Activated naive CD4-positive, alpha-beta T cell treated with anti-CD3 and anti-CD28 coated beads, Interleukin-2, amount 50 U/mL, for 24 hours (primary cell): Measurements from ENCODE around the gene GATA6.
"Not testable (repeated sequence)": the region's sequence is repeated elsewhere in the genome, so short reads cannot be mapped to it uniquely, and the experiment has no call there.

Experiments
- H3K27ac Mint-ChIP-seq: one replicate; pipeline ENCODE4 v1.8.0; 2021; ENCODE audit warnings: mild to moderate bottlenecking, mixed read lengths
- H3K27me3 Mint-ChIP-seq: one replicate; pipeline ENCODE4 v1.8.0; 2021; ENCODE audit warnings: mixed read lengths
- H3K36me3 Mint-ChIP-seq: one replicate; pipeline ENCODE4 v1.8.0; 2021; ENCODE audit warnings: mixed read lengths
- H3K4me1 Mint-ChIP-seq: one replicate; pipeline ENCODE4 v1.8.0; 2021; ENCODE audit warnings: mixed read lengths
- H3K4me3 Mint-ChIP-seq: one replicate; pipeline ENCODE4 v1.8.0; 2021; ENCODE audit warnings: mild to moderate bottlenecking, mixed read lengths
- H3K9me3 Mint-ChIP-seq: one replicate; pipeline ENCODE4 v1.8.0; 2021; ENCODE audit warnings: mixed read lengths

Gene GATA6

DNA sequence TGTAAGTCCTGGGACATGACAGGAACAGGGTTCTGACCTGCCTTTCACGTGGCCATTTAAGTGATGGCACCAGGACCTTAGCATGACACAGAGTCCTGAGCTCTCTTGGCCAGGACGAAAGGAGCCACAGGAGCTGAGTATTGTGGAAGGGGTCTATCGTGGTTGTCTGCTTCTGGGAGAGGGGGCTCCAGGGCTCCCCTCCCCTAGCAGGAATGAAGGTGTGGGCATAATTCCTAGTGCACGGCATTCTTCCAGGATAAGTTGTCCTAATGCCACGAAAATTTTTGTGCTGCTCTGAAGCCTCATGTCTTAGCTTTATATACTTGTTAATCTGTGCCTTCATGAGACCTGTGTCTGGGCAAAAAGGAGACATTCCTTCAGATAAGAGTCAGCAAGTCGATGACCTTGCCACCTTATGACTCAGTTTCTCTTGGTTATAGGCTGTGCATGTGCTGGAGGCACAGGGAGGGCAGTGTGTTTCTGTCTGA, 17.1 kb downstream of the GATA6 start:
- peaks cover 12% of the 10 kb centered on the region for H3K27me3 Mint-ChIP-seq
- no peaks in the 10 kb centered on the region for H3K4me1 Mint-ChIP-seq
- H3K27ac Mint-ChIP-seq = no peak overlapping the region
- no peaks in the 10 kb centered on the region for H3K9me3 Mint-ChIP-seq
- no peak overlapping the region for H3K4me3 Mint-ChIP-seq
- H3K36me3 Mint-ChIP-seq = no peaks in the 10 kb centered on the region

DNA sequence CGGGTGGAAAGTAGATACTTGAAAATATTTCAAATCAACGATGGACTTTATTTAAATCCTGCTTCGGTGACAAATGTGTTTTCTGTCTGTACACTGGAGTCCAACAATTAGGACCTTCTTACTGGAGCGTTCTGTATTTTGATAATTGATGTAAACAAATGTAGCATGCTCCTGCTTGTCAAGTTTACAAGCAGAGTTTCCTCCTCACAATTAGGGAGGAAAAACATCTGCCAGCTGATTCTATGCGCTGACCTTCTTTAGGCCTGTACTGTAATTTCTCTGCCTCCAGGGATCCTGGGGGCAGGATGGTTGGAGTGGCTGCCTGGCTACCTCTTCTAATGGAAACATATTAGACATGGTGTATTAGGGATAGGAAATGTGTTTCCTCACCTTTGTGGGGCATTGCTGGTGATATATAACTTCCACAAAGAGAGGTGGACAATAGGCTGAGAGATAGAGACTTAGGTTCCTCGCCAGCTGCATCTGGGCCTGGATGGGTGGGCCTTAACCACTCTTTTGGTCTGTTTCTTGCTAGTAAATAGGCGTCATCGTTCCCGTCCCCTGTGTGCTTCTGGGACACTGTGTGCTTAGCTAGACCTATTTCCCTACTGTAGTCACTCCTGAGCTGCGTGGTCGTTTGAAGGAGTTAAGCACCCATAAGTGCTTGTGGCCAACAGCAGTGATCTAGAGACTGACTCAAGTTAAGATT, 19.3 kb downstream of the GATA6 start:
- Mint-ChIP-seq H3K27me3 (peaks cover 10% of the 10 kb centered on the region), H3K9me3 (no peaks in the 10 kb centered on the region), H3K36me3 (no peaks in the 10 kb centered on the region), H3K27ac (no peak overlapping the region), H3K4me1 (no peaks in the 10 kb centered on the region), H3K4me3 (no peak overlapping the region)

DNA sequence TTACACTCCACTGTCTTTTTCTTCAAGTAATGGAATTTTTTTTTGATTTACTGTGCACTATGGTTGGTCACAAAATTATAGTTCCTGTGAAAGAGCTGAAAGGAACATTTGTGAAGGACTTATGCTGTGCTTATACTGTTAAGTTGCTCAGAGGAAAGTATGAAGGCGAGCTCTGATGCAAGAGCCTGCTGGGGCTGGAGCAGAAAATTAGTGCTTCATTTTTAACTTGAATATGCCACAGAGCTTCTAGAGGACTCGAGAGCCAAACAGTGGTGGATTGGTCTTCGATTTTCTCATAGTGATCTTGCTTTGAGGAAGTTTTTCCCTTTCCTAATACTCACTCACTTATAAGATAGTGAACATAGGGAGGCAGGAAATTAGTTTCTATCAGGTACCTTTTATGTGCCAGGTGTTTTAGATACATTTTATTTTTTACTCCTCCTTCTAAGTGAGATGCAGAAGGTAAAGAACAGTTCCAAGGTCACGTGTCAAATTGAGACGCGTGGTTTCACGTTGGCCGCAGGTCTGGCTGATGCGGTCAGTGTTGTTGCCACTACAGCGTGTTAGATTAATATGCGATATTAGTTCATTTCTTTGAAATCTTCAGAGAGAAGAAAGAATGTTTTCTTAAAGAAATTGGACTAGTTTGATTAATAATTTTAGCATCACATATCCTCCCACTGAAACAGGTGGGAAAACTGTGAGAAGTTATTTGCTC, 20.2 kb downstream of the GATA6 start:
- Mint-ChIP-seq H3K9me3 (no peaks in the 10 kb centered on the region), H3K27me3 (peaks cover 10% of the 10 kb centered on the region), H3K27ac (no peak overlapping the region), H3K36me3 (no peaks in the 10 kb centered on the region), H3K4me3 (no peak overlapping the region), H3K4me1 (no peaks in the 10 kb centered on the region)

DNA sequence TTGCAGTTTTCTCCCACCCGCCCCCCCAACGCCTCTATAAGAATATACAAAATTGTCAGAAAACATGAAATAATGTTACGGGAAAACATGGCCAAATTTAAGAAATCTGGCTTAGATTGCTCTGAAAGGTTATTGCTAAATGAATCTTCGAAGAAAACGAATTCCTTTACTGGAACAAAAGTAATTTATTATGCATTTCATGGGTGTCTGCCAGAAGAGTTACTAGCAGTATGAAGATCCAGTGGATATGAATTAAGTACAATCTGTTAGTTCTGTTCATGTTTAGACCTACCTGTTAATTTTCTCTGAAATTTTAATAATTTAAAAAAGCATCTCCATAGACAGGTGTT, 21.9 kb downstream of the GATA6 start:
- Mint-ChIP-seq H3K27me3 (peaks cover 10% of the 10 kb centered on the region), H3K4me1 (no peaks in the 10 kb centered on the region), H3K27ac (no peak overlapping the region), H3K4me3 (no peak overlapping the region), H3K9me3 (no peaks in the 10 kb centered on the region), H3K36me3 (no peaks in the 10 kb centered on the region)

DNA sequence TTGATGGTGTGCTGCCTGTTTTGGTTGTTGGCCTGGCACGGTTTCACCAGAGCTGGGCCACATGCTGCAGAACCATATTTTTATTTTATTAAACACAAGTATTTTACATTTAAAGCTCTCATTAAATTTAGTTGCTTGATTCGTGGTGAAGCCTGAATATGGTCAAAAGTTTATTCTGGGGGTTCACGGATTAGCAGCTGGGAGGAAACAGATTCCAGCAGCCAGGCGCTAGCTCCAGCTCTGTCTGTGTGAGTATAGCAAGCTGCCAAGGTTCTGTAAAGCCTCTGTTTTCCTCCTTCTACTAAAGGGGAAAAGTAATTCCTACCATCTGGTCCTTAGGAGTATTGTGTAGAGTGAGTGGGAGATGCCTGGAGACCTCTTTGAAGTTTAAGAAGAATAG, 22.5 kb downstream of the GATA6 start:
- H3K4me1 Mint-ChIP-seq = no peaks in the 10 kb centered on the region
- H3K36me3 Mint-ChIP-seq = no peaks in the 10 kb centered on the region
- H3K9me3 Mint-ChIP-seq = no peaks in the 10 kb centered on the region
- no peak overlapping the region for H3K4me3 Mint-ChIP-seq
- H3K27me3 Mint-ChIP-seq = peaks cover 10% of the 10 kb centered on the region
- no peak overlapping the region for H3K27ac Mint-ChIP-seq

DNA sequence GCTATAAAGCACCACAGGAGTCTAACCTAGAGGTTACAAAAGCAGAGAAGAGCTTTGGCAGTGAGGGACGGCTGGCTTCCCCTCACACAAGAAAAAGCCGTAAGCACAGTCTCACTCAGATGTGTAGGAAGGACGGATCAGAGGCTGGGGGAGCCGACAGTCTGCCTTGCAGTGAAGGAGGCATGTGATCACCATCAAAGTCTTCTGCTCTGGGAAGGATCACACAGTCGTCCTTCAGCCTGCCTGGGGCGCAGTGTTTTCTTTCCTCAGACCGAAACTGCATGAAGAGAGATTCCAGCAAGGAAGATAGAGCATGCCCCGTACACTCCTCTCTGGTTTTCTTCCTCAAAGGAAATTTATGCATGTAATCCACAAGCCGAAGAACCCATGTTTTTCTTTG, 24.1 kb downstream of the GATA6 start:
- H3K4me3 Mint-ChIP-seq = no peak overlapping the region
- no peak overlapping the region for H3K27ac Mint-ChIP-seq
- peaks cover 9% of the 10 kb centered on the region for H3K27me3 Mint-ChIP-seq
- no peaks in the 10 kb centered on the region for H3K9me3 Mint-ChIP-seq
- H3K36me3 Mint-ChIP-seq = no peaks in the 10 kb centered on the region
- no peaks in the 10 kb centered on the region for H3K4me1 Mint-ChIP-seq

DNA sequence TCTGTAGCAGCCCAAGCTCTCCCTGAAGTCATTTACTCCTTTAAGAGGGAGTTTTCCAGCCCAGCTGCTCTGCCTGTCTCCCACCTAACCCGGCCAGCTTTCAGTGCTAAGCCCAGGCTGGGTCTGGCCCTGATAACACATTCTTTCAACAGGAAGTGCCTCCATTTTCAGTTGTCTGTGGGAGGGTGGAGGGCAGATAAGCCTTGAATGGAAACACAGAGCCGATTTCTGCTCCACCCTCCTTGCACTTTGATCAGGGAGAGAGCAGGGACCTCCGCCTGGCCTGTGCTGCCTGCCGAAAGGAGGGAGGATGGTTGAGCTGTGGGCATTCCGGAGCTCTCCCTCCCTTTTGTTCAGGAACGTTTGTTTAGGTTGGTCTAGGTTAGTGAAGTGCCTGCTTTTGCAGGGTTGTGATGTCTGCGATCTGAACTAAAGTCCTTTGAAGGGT, 24.8 kb downstream of the GATA6 start:
- Mint-ChIP-seq H3K4me3 (no peak overlapping the region), H3K4me1 (no peaks in the 10 kb centered on the region), H3K27me3 (peaks cover 9% of the 10 kb centered on the region), H3K27ac (no peak overlapping the region), H3K9me3 (no peaks in the 10 kb centered on the region), H3K36me3 (no peaks in the 10 kb centered on the region)

DNA sequence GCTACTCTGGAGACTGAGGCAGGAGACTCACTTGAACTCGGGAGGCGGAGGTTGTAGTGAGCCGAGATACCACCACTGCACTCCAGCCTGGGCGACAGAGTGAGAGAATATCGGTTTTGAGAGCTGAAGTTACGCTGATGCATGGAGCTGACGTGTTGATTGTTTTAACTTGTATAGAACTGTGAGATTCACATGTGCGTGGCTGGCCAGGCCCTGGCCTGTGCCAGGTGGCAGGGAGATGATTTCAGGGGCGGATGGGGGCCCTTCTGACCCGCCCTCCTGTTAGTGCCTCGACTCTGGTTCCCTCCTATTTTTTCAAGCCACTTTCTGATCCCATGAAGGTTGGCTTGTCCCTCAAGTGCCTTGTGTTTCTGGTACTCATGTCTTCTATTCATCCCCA, 25.7 kb downstream of the GATA6 start:
- H3K27ac Mint-ChIP-seq = no peak overlapping the region
- H3K36me3 Mint-ChIP-seq = no peaks in the 10 kb centered on the region
- H3K27me3 Mint-ChIP-seq = peaks cover 8% of the 10 kb centered on the region
- no peaks in the 10 kb centered on the region for H3K4me1 Mint-ChIP-seq
- H3K4me3 Mint-ChIP-seq = no peak overlapping the region
- no peaks in the 10 kb centered on the region for H3K9me3 Mint-ChIP-seq

DNA sequence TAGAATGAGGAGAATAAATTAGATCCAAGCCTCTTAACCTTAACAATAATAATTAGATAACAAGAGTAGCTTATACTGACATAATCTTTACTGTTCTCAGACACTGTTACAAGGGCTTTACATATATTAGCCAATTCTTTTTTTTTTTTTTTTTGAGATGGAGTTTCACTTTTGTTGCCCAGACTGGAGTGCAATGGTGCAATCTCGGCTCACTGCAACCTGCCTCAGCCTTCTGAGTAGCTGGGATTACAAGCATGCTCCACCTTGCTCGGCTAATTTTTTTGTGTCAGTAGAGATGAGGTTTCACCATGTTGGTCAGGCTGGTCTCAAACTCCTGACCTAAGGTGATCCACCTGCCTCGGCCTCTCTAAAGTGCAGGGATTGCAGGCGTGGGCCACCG, 27.6 kb downstream of the GATA6 start:
- not testable (repeated sequence) for H3K36me3 Mint-ChIP-seq, H3K27ac Mint-ChIP-seq, H3K4me1 Mint-ChIP-seq, H3K9me3 Mint-ChIP-seq, H3K27me3 Mint-ChIP-seq, H3K4me3 Mint-ChIP-seq

DNA sequence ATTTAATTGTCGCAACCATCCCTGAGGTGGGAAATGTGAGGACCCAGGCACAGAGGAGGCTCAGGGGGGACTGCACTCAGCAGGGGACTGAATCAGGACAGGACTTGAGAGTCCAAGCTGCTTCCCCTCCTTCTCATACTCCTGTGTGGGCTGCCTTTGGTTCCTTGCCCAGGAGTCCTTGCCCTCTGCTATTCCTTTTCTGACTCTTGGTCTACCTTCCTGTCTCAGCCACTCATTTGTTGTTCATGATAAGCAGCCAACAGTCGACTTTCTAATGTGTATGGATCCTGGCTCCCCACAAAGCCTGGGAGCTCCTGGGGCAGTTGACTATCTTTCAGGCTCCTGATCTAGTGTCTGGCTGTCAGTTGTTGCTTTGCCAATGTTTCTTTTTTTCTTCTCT, 28.3 kb downstream of the GATA6 start:
- H3K4me3 Mint-ChIP-seq = no peak overlapping the region
- H3K27me3 Mint-ChIP-seq = peaks cover 3% of the 10 kb centered on the region
- no peaks in the 10 kb centered on the region for H3K9me3 Mint-ChIP-seq
- no peaks in the 10 kb centered on the region for H3K4me1 Mint-ChIP-seq
- H3K27ac Mint-ChIP-seq = no peak overlapping the region
- H3K36me3 Mint-ChIP-seq = no peaks in the 10 kb centered on the region

DNA sequence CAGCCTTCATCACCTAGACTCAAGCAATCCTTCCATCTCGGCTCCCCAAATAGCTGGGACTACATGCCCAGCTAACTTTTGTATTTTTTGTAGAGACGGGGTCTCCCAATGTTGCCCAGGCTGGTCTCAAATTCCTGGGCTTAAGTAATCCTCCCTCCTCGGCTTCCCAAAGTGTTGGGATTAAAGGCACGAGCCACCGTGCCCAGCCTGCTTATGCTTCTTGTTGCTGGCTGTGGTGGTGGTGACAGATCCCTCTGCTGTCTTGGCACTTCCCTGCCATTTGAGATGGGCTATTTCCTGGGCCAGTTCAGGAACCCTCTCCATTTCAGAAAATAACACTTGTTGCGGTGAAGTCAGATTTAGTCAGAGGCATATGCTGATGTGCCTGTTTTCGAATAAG, 28.8 kb downstream of the GATA6 start:
- no peak overlapping the region for H3K27ac Mint-ChIP-seq
- H3K36me3 Mint-ChIP-seq = no peaks in the 10 kb centered on the region
- H3K4me3 Mint-ChIP-seq = no peak overlapping the region
- H3K27me3 Mint-ChIP-seq = peaks cover 3% of the 10 kb centered on the region
- no peaks in the 10 kb centered on the region for H3K4me1 Mint-ChIP-seq
- H3K9me3 Mint-ChIP-seq = no peaks in the 10 kb centered on the region

DNA sequence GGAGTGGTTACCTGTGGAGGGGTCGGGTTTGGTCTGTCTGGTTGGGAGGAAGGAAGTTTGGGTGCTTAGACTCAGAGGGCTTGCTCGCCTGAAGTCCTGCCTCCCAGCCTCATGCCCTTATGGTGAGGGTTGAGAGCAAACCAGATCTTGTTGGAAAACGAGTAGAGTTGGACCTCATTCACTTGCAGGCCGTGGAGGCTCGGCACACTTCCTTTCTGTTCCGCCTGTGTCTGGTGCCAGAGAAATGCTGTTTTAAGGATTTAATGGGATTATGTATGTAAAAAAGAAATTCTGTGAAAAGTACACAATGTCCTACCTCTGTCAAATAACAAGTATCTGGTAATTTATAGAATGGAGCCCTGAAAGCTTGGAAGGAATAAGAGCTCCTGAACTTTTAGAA, 29.6 kb downstream of the GATA6 start:
- Mint-ChIP-seq H3K27me3 (peaks cover 3% of the 10 kb centered on the region), H3K36me3 (no peaks in the 10 kb centered on the region), H3K27ac (no peak overlapping the region), H3K4me1 (no peaks in the 10 kb centered on the region), H3K9me3 (no peaks in the 10 kb centered on the region), H3K4me3 (no peak overlapping the region)

DNA sequence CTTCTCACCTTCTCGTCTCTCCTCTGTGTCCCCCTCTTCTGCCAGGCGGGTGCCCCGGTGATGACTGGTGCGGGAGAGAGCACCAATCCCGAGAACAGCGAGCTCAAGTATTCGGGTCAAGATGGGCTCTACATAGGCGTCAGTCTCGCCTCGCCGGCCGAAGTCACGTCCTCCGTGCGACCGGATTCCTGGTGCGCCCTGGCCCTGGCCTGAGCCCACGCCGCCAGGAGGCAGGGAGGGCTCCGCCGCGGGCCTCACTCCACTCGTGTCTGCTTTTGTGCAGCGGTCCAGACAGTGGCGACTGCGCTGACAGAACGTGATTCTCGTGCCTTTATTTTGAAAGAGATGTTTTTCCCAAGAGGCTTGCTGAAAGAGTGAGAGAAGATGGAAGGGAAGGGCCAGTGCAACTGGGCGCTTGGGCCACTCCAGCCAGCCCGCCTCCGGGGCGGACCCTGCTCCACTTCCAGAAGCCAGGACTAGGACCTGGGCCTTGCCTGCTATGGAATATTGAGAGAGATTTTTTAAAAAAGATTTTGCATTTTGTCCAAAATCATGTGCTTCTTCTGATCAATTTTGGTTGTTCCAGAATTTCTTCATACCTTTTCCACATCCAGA, 31.3 kb downstream of the GATA6 start:
- Mint-ChIP-seq H3K27me3 (peaks cover 3% of the 10 kb centered on the region), H3K36me3 (no peaks in the 10 kb centered on the region), H3K4me3 (no peak overlapping the region), H3K9me3 (no peaks in the 10 kb centered on the region), H3K4me1 (no peaks in the 10 kb centered on the region), H3K27ac (no peak overlapping the region)

DNA sequence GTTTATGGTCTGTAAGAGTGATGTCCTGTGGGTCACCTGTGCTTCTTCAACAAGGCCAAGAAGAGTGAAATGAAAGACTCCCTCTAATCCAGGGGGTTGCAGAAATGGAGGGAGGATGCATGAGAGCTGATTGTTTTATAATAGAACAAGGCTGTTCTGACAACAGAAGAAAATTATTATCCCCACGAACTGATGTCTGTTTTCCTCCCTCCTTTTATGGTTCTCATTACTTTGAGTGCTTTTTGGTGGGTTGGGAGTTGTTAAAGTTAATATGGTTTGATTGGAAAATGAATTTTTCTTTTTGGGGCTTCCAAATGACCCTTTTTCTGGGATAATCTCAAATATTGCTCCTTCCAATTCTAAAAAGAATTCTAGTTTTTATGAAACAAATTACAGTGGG, 33.6 kb downstream of the GATA6 start:
- Mint-ChIP-seq H3K4me3 (no peak overlapping the region), H3K27ac (no peak overlapping the region), H3K36me3 (no peaks in the 10 kb centered on the region), H3K4me1 (no peaks in the 10 kb centered on the region), H3K9me3 (no peaks in the 10 kb centered on the region), H3K27me3 (peaks cover 4% of the 10 kb centered on the region)

DNA sequence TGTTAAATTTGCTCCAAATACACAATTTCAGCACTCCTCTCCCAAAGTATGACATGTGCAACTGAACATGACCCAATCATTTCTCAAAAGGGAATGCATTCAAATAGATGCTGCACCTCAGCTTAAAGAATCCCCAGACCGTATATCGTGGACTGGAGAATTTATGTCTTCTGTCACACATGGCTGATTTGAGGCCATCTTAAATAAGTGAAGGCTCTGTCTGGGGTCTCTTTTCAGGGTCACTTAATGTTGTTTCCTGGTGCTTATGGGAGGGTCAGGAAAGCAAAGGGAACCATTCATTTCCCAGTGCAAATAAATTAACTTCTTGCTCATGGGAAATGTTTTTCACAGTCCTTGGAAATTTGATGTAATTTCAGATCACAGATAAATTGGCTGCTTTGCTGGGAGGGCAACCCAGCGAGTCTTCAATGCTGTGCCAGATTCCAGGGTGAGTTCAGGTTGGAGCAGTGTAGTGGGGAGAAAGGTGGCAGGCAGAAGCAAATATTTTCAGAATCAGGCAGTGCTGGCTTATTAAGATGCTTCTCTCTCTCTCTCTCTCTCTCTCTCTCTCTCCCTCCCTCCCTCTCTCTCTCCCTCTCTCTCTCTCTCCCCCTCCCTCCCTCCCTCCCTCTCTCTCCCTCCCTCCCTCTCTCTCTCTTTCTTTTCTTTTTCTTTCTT, 34.3 kb downstream of the GATA6 start:
- H3K27me3 Mint-ChIP-seq = peaks cover 4% of the 10 kb centered on the region
- H3K9me3 Mint-ChIP-seq = no peaks in the 10 kb centered on the region
- no peak overlapping the region for H3K4me3 Mint-ChIP-seq
- H3K4me1 Mint-ChIP-seq = no peaks in the 10 kb centered on the region
- no peaks in the 10 kb centered on the region for H3K36me3 Mint-ChIP-seq
- no peak overlapping the region for H3K27ac Mint-ChIP-seq

DNA sequence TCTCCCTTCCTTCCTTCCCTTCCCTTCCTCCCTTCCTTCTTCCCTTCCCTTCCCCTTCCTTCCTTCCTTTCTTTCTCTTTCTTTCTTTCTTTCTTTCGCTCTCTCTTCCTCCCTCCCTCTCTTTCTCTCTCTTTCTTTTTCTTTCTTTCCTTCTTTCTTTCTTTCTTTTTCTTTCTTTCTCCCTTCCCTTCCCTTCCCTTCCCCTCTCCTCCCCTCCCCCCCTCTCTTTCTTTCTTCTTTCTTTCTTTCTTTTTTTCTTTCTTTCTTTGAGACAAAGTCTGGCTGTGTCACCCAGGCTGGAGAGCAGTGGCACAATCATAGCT, 34.8 kb downstream of the GATA6 start:
- Mint-ChIP-seq H3K4me1 (no peaks in the 10 kb centered on the region), H3K27me3 (peaks cover 4% of the 10 kb centered on the region), H3K9me3 (no peaks in the 10 kb centered on the region), H3K27ac (no peak overlapping the region), H3K36me3 (no peaks in the 10 kb centered on the region), H3K4me3 (no peak overlapping the region)
